NK-92 treated with Interleukin-12 subunit alpha and Interleukin-12 subunit beta, amount 100 ng/mL, for 24 hours (cell line): ENCODE results near the gene DMTF1.

Experiments
- DNase-seq: peaks from one replicate; lab custom pipeline; 2025; lab: John Stamatoyannopoulos, UW

Gene DMTF1

GRCh38 chr7:87146740-87147386, 5.4 kb upstream of the DMTF1 start:
- no peak for DNase-seq

DNA sequence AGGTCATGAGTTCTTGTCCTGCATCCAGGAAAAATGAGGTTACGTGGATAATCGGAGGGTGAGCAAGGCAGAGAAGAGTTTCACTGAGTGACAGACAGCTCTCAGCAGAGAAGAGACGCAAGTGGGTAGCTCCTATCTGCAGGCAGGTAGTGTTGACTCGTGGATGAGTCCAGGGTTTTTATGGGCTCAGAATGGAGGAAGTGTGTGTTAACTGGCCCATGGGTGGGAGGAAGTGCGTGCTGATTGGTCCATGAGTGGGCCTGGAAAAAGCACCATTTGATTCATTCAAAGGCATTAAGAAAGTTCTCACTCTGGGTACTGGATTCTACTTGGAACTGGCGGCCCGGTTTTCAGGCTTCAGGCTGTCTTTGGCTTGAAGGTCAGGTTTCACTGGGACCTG, 4.8 kb upstream of the DMTF1 start:
- DNase-seq = no peak

DNA sequence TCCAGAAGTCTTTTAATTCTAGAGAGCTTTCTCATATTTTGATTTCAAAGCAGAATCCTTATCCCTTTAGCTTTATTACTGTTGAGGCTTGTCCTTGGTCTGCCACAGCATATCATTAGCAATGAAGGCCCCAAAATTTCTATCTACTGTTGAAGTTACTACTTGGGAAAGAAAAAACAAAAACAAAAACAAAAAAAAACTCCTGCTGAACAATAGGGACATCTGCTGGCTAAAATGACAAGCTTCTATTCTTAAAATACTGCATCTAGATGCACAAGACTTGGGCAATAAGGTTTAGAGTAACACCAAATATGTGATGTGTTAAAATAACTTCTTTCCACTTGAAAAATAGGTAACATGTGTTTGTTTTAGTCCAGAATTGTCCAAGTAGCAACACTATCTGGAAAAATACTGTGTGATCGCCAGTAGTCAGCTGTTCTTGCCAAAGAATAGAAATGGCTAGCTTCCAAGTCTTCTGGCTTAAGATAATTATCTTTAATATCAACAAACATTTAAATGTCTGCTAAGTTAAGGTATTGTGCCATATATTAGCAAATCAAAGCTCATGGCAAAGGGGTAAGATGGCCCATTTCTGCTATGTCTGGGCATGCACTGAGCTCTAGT, 3.8 kb upstream of the DMTF1 start:
- DNase-seq = no peak

DNA sequence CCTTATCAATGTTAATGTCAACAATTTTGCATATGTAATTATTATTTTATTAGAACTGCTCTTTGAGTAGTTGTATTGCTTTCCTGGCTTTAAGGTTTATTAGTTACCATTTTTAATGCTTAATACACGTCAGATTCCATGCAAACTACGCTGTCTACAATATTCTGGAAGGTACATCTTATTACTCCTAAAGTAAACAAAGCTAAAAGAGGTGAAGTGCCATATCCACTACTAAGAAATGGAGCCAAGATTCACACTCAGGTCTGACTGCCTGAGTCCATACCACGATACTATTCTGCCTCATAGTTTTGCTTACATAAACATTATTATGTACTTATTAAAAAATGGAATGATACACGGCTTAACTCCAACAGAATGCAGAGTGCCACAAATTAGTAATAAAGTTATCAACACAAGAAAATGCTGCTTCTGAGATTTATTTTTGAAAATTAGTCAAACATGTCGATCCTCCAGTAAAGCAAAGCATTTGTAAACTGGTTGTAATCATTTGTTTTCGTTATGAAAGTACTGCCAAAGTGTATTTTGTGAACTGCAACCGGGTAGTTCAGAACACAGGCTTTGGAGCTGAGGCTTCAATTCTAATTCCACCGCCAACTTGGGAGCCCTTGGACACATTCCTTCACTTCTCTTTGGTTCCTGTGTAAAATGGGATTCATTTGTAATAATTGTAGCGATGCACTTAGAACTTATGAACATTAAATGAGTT, 1.1 kb upstream of the DMTF1 start:
- DNase-seq = no peak

- no peak for DNase-seq
These were observed 533 bp upstream of the DMTF1 start for GRCh38 chr7:87151729-87152111.

DNA sequence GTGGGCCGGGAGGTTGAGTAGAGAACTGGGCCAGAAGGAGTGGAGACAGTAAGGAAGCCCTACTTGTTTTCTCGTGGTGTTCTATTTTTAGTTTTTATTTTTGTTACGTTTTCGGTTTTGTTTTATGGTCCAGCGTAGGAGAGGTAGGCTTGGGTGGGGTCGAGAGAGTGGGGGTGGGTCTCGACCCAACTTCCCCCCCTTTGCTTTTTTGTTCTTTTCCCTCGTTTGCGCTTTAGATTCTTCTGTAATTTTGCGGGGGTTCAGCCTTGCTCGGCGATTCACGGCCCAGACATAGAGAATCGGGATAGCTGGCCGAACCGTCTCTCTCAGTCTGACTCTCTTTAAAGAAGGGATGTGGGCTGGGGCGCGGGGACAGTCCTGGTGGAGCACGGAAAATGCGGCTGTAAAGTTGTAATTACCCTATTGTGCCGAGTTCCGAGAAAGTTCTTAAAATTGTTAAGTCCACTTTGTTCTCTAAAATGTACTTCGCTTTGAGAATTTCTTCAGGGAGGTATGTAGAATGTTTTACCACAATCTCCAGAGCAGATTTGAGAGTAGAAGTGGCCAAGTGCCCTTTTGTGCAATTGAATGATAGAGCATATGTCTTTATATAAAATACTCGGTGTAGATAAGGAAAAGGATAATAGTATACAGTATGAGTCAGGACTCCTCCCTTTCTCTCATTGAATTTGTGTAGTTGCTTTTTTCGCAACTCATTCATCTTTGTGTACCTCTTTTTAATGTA, 816 bp downstream of the DMTF1 start:
- no peak for DNase-seq

DNA sequence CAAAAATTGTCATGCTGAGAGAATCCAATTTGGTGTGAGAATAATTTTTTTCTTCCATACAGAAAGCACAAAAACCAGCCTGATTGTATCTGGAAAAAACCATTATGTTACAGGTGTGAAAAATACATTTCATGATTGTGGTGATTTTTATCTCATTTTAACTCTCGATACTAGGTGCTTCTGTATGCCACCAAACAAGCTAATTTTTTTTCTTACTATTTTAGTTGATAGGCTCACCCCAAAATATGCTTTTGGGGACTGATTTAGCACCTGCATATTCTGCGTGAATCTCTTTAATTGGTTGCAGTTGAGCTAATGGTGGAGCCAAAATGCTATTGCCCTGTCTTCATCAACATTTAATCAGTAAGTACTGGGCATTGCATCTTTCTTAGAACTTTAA, 1.9 kb downstream of the DMTF1 start:
- no peak for DNase-seq

DNA sequence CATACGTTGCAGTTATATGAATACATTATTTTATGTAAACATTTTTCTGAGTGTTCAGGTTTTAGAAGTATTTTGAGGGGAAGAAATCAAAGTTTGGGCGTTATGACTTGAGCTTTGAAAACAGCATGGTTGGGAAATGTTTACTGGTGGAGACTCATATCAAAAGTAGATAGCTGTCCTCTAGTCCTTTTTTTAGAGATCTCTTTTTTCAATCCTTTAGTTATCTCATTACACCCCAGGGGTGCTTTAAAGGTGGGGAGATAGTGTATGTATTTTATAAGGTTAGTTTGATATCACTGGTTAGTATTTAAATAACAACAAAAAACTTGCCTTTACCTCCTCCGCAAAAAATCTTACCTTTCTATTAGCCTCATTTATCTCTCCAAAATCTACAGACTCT, 2.3 kb downstream of the DMTF1 start:
- no peak for DNase-seq

- no peak for DNase-seq
These were observed 3.5 kb downstream of the DMTF1 start for GRCh38 chr7:87155788-87156187.

DNA sequence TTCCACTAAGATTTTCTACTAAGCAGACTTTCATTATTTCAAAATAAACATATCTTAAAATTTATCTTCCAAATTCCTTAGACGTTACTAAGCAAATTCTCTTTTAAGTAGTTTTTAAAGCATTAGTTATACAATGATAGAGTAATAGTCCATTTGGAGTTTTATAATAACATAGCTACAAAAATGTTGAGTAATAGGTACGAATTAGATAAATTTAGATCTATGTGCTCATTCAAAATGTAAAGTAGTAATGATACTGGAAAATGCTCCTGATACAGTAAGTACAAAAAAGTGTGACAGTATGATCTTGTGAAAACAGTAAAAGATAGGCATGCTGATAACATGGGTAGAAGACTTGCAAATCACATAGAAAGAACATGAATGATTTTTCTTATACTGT, 4.5 kb downstream of the DMTF1 start:
- no peak for DNase-seq

- no peak for DNase-seq
These were observed 7.3 kb downstream of the DMTF1 start for GRCh38 chr7:87159538-87159937.

GRCh38 chr7:87164433-87164832, 12.2 kb downstream of the DMTF1 start:
- no peak for DNase-seq

DNA sequence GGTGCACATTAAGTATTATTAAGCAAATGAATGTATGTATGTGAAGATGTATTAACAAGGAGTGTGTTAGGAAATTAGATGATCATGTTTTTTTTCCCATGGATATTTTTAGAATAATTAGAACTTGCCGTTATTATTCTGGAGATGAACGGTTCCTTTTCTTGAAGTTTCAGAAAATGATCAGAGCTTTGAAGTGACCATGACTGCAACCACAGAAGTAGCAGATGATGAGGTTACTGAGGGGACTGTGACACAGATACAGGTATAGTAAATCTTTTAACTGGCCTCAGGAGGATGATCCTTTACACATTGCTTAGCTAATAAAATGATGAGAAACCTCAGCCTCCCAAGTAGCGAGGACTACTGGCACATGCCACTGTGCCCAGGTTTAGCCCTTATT, 18.6 kb downstream of the DMTF1 start:
- DNase-seq = no peak

- no peak for DNase-seq
These were observed 19.2 kb downstream of the DMTF1 start for GRCh38 chr7:87171282-87171934.

DNA sequence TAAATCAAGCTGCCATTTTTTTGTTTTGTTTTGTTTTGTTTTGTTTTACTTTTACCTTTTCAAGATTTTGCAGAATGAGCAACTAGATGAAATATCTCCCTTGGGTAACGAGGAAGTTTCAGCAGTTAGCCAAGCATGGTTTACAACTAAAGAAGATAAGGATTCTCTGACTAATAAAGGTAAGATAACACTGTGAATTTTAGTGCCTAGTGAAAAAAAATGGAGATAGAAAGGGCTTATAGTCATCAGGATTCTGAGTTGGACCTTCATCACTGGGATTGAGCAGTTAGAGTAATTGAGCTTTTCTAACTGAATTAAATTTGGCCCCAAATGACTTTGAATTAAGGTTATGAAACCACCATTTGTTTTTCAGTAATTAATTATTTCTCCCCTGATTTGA, 21.2 kb downstream of the DMTF1 start:
- no peak for DNase-seq

GRCh38 chr7:87178320-87178719, 26.1 kb downstream of the DMTF1 start:
- DNase-seq = no peak

GRCh38 chr7:87179180-87179579, 26.9 kb downstream of the DMTF1 start:
- DNase-seq = no peak

DNA sequence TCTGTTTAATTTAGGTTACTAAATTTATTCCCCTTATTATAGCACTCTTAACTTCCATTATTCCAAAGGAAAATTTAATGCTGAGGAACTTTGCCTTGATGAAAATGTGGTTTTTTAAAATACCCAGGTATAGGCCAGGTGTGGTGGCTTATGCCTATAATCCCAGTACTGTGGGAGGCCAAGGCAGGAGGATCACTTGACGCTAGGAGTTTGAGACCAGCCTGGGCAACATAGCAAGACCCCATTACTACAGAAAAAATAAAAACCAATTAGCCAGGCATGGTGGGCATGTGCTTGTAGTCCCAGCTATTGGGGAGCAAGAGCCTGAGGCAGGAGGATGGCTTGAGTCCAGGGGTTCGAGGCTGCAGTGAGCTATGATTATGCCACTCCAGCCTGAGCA, 34.9 kb downstream of the DMTF1 start:
- no peak for DNase-seq

DNA sequence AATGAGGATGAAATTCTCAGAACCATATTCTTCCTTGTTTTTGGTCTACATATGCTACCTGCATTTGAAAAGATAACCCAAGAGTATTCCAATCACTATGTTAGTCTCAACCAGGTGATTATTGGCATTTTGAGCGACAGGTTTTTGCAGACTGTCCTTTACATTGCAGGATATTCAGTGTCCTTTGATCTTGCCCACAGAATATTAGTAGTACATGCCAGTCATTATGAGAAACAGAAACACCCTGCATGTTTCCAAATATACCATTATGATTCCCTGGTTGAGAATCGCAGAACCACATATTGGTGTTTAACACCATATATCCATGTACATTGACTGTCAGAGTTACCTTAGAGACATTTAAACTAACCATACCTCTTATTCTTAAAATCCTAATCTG, 36.7 kb downstream of the DMTF1 start:
- no peak for DNase-seq

DNA sequence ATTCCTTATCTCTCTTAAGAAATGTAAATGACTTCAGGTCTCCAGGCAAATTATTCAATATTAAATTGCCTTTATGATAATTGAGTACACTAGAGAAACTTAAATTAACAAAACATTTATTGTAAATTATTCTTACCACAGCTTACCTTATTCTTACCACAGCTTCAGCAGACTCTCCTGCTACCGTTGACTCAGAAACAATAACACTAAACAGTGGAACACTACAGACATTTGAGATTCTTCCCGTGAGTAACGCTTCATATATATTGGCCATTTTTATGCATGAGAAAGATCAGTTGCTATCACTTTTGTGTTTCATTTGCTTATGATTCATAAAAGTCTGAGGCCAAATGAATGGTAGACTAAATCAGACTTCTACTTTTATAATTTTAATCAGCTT, 38.5 kb downstream of the DMTF1 start:
- DNase-seq = no peak

DNA sequence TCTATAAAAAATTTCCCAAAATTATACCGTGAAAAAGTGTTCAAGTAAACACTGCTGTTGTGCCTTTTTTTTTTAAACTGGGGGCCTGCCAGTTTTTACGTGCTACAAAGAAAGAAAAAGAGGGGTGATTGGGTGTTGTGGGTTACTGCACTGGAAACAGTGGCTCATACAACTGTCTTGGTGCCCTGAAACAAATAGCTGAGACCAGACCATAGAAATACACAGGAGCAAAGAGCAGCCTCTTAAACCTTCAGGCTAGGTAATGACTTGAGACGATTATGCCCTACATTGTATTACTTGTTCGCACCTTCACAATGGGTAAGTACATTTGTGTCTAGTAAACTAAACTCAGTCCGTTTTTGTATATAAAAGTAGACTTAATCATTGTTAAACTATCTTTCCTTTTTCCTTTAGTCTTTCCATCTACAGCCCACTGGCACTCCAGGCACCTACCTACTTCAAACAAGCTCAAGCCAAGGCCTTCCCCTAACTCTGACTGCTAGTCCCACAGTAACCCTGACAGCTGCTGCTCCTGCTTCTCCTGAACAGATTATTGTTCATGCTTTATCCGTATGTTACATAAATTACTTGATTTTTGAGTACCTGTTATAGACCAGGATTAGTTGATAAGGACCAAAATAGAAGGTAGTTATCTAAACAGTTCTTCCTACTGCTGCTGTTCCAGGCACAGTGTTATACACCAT, 40.7 kb downstream of the DMTF1 start:
- no peak for DNase-seq

GRCh38 chr7:87193912-87194311, 41.7 kb downstream of the DMTF1 start:
- DNase-seq = no peak
